K562 (cell line): Measurements from ENCODE around the gene PPDPF. TPM values are rescaled to one million over a fixed set of nuclear protein-coding genes. Genes with fewer than 3 reads are reported as not detected.
A peak's percentile ranks its signal among the peaks of the same experiment; 100 is the strongest.

Source experiments
- CC2D1A ChIP-seq: fragments of 450-650 bp; IDR thresholded peaks from 2 replicates; pipeline ENCODE4 v1.6.1; 2017; ENCODE audit warnings: mild to moderate bottlenecking
- CHD7 ChIP-seq: fragments of 200-600 bp; sonication (generic); IDR thresholded peaks from one replicate; pipeline ENCODE4 v1.6.1; 2012; ENCODE audit warnings: mild to moderate bottlenecking, low read depth, low read length, inconsistent platforms
- DDX20 ChIP-seq: fragments of 450-650 bp; IDR thresholded peaks from 2 replicates; pipeline ENCODE4 v1.6.1; 2016; ENCODE audit warnings: missing genetic modification characterization, low read depth, mild to moderate bottlenecking, missing compliant biosample characterization, moderate library complexity
- GABPA ChIP-seq: fragments of 200-800 bp; sonication (Bioruptor generic); conservative IDR thresholded peaks from 2 replicates; pipeline ENCODE4 v1.6.1; 2016; ENCODE audit warnings: low read depth, missing genetic modification characterization, missing compliant biosample characterization
- JUND ChIP-seq, 2 experiments: IDR thresholded peaks; 2 replicates in 1 of 2; 3 replicates in 1 of 2; pipeline ENCODE4 v1.6.1; 2011; ENCODE audit warnings: borderline replicate concordance in 2 of 2, low read depth in 2 of 2, low read length in 2 of 2, improper control_type of control experiment in 1 of 2, missing biosample characterization in 1 of 2, missing genetic modification characterization in 1 of 2, missing genetic modification reagents in 1 of 2
- KDM4B ChIP-seq, 2 experiments: fragments of 450-650 bp in 1 of 2; sonication (generic) in 1 of 2; IDR thresholded peaks; 2 replicates each; pipeline ENCODE4 v1.6.1; 2016 to 2017; ENCODE audit warnings: borderline replicate concordance in 2 of 2, antibody characterized with exemption in 1 of 2, low read depth in 1 of 2, mild to moderate bottlenecking in 1 of 2
- NR3C1 ChIP-seq: sonication (generic); formaldehyde crosslinking; IDR thresholded peaks from 2 replicates; pipeline ENCODE4 v1.8.1; 2022; ENCODE audit warnings: missing genetic modification reagents
- NUFIP1 ChIP-seq: fragments of 450-650 bp; IDR thresholded peaks from 2 replicates; pipeline ENCODE4 v1.6.1; 2018; ENCODE audit not compliant: partially characterized antibody
- STAT6 ChIP-seq: sonication (generic); formaldehyde crosslinking; IDR thresholded peaks from 2 replicates; pipeline ENCODE4 v1.8.1; 2023; ENCODE audit warnings: mild to moderate bottlenecking, missing genetic modification reagents
- ZNF76 ChIP-seq: fragments of 250-450 bp; sonication (Bioruptor Pico); IDR thresholded peaks from 2 replicates; pipeline ENCODE4 v1.4.0; 2020; ENCODE audit warnings: mild to moderate bottlenecking, moderate library complexity, borderline replicate concordance
- polyA plus RNA-seq, 8 experiments: library from polyadenylated mRNA; depleted of rRNA in 4 of 8; stranded (reverse) in 5 of 8; unstranded in 3 of 8; fragments of >200 nt; fragmentation: Nextera tagmentation in 2 of 8; fragmentation: Illumina TruSeq in 1 of 8; extraction: Ambion mirVana in 2 of 8; extraction: Trizol in 1 of 8; gene quantifications; 2 replicates each; pipeline versions ENCODE4 v1.2.1 to v1.2.3, GENCODE V29; 2011 to 2014; ENCODE audit warnings: inconsistent platforms in 1 of 8, missing spikeins in 1 of 8
- total RNA-seq, 7 experiments: library from RNA; depleted of rRNA in 6 of 7; stranded (reverse); fragments of >200 nt in 6 of 7; fragmentation: Illumina TruSeq in 2 of 7; extraction: Trizol in 2 of 7; gene quantifications; 2 replicates each; pipeline versions ENCODE4 v1.2.1 to v1.2.3, GENCODE V29; 2011 to 2021; ENCODE audit warnings: low replicate concordance in 1 of 7

The PPDPF gene
- total and polyA plus RNA-seq, 9 of the 15 experiments (the other 6 are each of a cell fraction or from before 2014, with no cell fraction given) = 0.77 to 233 (median 10.5) TPM

GRCh38 chr20:63567386-63568169 lies 47.0 kb downstream of the PPDPF start (continued):
- TF ChIP-seq JUND (IDR thresholded peaks at IDR 0.05; ENCODE audit: borderline replicate concordance, low read depth, low read length) (no peak), JUND (tag; IDR thresholded peaks at IDR 0.05; ENCODE audit: borderline replicate concordance, low read depth, low read length) (no peak), CHD7 (no peak), NR3C1 (CRISPR knock-in tag) (0 out of 2 replicates have a peak, but pooled peaks have one; percentile 13), CC2D1A (no peak), ZNF76 (CRISPR knock-in tag) (no peak), NUFIP1 (no peak), STAT6 (CRISPR knock-in tag) (no peak), DDX20 (tag) (no peak), GABPA (tag) (peak; percentile 25; the same call in 1 of the 2 replicates), KDM4B (IDR thresholded peaks at IDR 0.05; ENCODE audit: borderline replicate concordance in 2 of 2, low read depth in 1 of 2) (no peak)
